Measurements from ENCODE around the gene BSN. TPM values are rescaled to one million over a fixed set of nuclear protein-coding genes. Genes with fewer than 3 reads are reported as not detected.

The BSN gene
- total RNA-seq, 1 experiment from 2014 or later, result 0.37 TPM

GRCh38 chr3:49711489-49711888 lies 157.2 kb downstream of the BSN start:
- peaks cover 14% of the 10 kb centered on the region for H3K4me1 Mint-ChIP-seq (ENCODE audit: insufficient read depth, unreplicated experiment)
- POLR2A ChIA-PET, result interaction anchor here (1.9 to 2.5 kb wide), 2 partner anchors 8 to 12 kb away, joined by 4 to 10 read pairs; partner anchors contain the start of genes AMIGO3 and GMPPB
- no peaks in the 10 kb centered on the region for H3K9me3 Mint-ChIP-seq (ENCODE audit: unreplicated experiment)

GRCh38 chr3:49712166-49712565 lies 157.9 kb downstream of the BSN start:
- intact Hi-C loops (cut with micrococcal nuclease), result no loop called here

More at GRCh38 chr3:49711489-49711888, 157.2 kb downstream of the BSN start:
- Mint-ChIP-seq H3K27me3 (ENCODE audit: insufficient read depth, unreplicated experiment) (no peaks in the 10 kb centered on the region), H3K4me3 (ENCODE audit: unreplicated experiment) (no peak overlapping the region), H3K36me3 (ENCODE audit: insufficient read depth, unreplicated experiment) (peaks cover 7% of the 10 kb centered on the region), H3K27ac (ENCODE audit: low read depth, unreplicated experiment) (no peak overlapping the region)
- BruUV-seq (replicated peaks), result no TSS peak
- no peak for TF ChIP-seq CTCF (IDR thresholded peaks at IDR 0.05; ENCODE audit: unreplicated experiment)
- CTCF ChIA-PET, result interaction anchor here (0.6 to 1.1 kb wide), 5 partner anchors 8 to 814 kb away, joined by 3 to 5 read pairs (median 3); partner anchors contain the start of gene AMIGO3
- no peak for DNase-seq (ENCODE audit: unreplicated experiment)
- intact Hi-C loops (cut with micrococcal nuclease), result no loop called here

GRCh38 chr3:49712631-49713317 lies 158.5 kb downstream of the BSN start:
- no peaks in the 10 kb centered on the region for H3K9me3 Mint-ChIP-seq (ENCODE audit: unreplicated experiment)
- intact Hi-C loops (cut with micrococcal nuclease), result no loop called here
- ChIA-PET CTCF (interaction anchor here (0.9 kb wide), 1 partner anchor 11 kb away, joined by 4 read pairs; no protein-coding TSS in a partner anchor), POLR2A (interaction anchor here (0.7 to 2.5 kb wide), 2 partner anchors 11 to 162 kb away, joined by 3 to 10 read pairs; partner anchors contain the start of gene GMPPB)
- H3K27me3 Mint-ChIP-seq (ENCODE audit: insufficient read depth, unreplicated experiment), result no peaks in the 10 kb centered on the region
- TF ChIP-seq CTCF (IDR thresholded peaks at IDR 0.05; ENCODE audit: unreplicated experiment), result no peak
- no TSS peak for BruUV-seq (replicated peaks)
- DNase-seq (ENCODE audit: unreplicated experiment), result no peak
- peaks cover 2% of the 10 kb centered on the region for H3K4me1 Mint-ChIP-seq (ENCODE audit: insufficient read depth, unreplicated experiment)
- H3K4me3 Mint-ChIP-seq (ENCODE audit: unreplicated experiment), result no peak overlapping the region
- H3K36me3 Mint-ChIP-seq (ENCODE audit: insufficient read depth, unreplicated experiment), result peaks cover 14% of the 10 kb centered on the region
- no peak overlapping the region for H3K27ac Mint-ChIP-seq (ENCODE audit: low read depth, unreplicated experiment)

More at GRCh38 chr3:49712166-49712565, 157.9 kb downstream of the BSN start:
- Mint-ChIP-seq H3K36me3 (ENCODE audit: insufficient read depth, unreplicated experiment) (peaks cover 8% of the 10 kb centered on the region), H3K4me1 (ENCODE audit: insufficient read depth, unreplicated experiment) (peaks cover 8% of the 10 kb centered on the region), H3K9me3 (ENCODE audit: unreplicated experiment) (no peaks in the 10 kb centered on the region), H3K4me3 (ENCODE audit: unreplicated experiment) (no peak overlapping the region), H3K27me3 (ENCODE audit: insufficient read depth, unreplicated experiment) (no peaks in the 10 kb centered on the region), H3K27ac (ENCODE audit: low read depth, unreplicated experiment) (no peak overlapping the region)
- no peak for DNase-seq (ENCODE audit: unreplicated experiment)
- POLR2A ChIA-PET, result interaction anchor here (2.5 kb wide), 1 partner anchor 11 kb away, joined by 10 read pairs; the partner anchor contains the start of gene GMPPB
- CTCF ChIA-PET, result interaction anchor here (0.6 to 1.0 kb wide), 5 partner anchors 7 to 814 kb away, joined by 3 to 5 read pairs (median 4); partner anchors contain the start of gene AMIGO3
- no TSS peak for BruUV-seq (replicated peaks)
- TF ChIP-seq CTCF (IDR thresholded peaks at IDR 0.05; ENCODE audit: unreplicated experiment), result no peak

- Mint-ChIP-seq H3K36me3 (ENCODE audit: insufficient read depth, unreplicated experiment) (peaks cover 15% of the 10 kb centered on the region), H3K4me1 (ENCODE audit: insufficient read depth, unreplicated experiment) (peaks cover 1% of the 10 kb centered on the region), H3K27me3 (ENCODE audit: insufficient read depth, unreplicated experiment) (no peaks in the 10 kb centered on the region), H3K27ac (ENCODE audit: low read depth, unreplicated experiment) (no peak overlapping the region), H3K9me3 (ENCODE audit: unreplicated experiment) (no peaks in the 10 kb centered on the region), H3K4me3 (ENCODE audit: unreplicated experiment) (no peak overlapping the region)
- BruUV-seq (replicated peaks), result no TSS peak
- no peak for TF ChIP-seq CTCF (IDR thresholded peaks at IDR 0.05; ENCODE audit: unreplicated experiment)
- intact Hi-C loops (cut with micrococcal nuclease), result no loop called here
- ChIA-PET CTCF (no interaction called here), POLR2A (no interaction called here)
- no peak for DNase-seq (ENCODE audit: unreplicated experiment)
These were observed 159.2 kb downstream of the BSN start for GRCh38 chr3:49713336-49714105.
